OCI-LY1 (cell line): ENCODE measurements around the gene RASGRF2.

Experiments used
- CTCF ChIP-seq: fragments of 200-600 bp; sonication (generic), shearing (Covaris generic); IDR thresholded peaks from 2 replicates; pipeline ENCODE4 v1.5.1; 2017; ENCODE audit warnings: mild to moderate bottlenecking, antibody characterized with exemption, low read length, moderate library complexity, mixed read lengths
- EZH2 ChIP-seq: fragments of 200-600 bp; sonication (generic), shearing (Covaris generic); IDR thresholded peaks from 2 replicates; pipeline ENCODE4 v1.8.0; 2017; ENCODE audit warnings: borderline replicate concordance, mixed run types, mild to moderate bottlenecking, antibody characterized with exemption, low read length, moderate library complexity, mixed read lengths

- TF ChIP-seq EZH2 (no peak), CTCF (no peak)
Measured at GRCh38 chr5:80915716-80916115, 44.4 kb upstream of the RASGRF2 start.
